HL-60 (cell line): ENCODE measurements around the gene VEGFB.

Experiments used
- DNase-seq, 2 experiments: peaks; one replicate each; pipeline ENCODE4 v3.0.0-alpha.2; 2010 to 2020; ENCODE audit warnings: low read depth in 1 of 2, low spot score in 1 of 2
- H3K27ac ChIP-seq: fragments of 250-450 bp; sonication (Bioruptor Pico); replicated peaks from 2 replicates; pipeline ENCODE4 v1.5.1; 2020; ENCODE audit warnings: mild to moderate bottlenecking, moderate library complexity
- H3K27me3 ChIP-seq: fragments of 250-450 bp; sonication (Bioruptor Pico); 2 replicates; pipeline ENCODE4 v1.5.1; 2021; ENCODE audit warnings: mild to moderate bottlenecking, moderate library complexity; ENCODE audit not compliant: insufficient read depth, poor library complexity, severe bottlenecking
- H3K4me3 ChIP-seq: replicated peaks from 2 replicates; pipeline ENCODE4 v1.5.1; 2011; ENCODE audit warnings: mild to moderate bottlenecking, control low read depth, low read length; ENCODE audit not compliant: insufficient read depth
- GABPA ChIP-seq: IDR thresholded peaks from 2 replicates; pipeline ENCODE4 v1.6.1; 2012; ENCODE audit warnings: low read depth
- POLR2AphosphoS5 ChIP-seq: IDR thresholded peaks from 2 replicates; pipeline ENCODE4 v1.6.1; 2012; ENCODE audit warnings: low read depth
- SPI1 ChIP-seq: IDR thresholded peaks from 2 replicates; pipeline ENCODE4 v1.6.1; 2012; ENCODE audit warnings: low read depth, mild to moderate bottlenecking, borderline replicate concordance
- TF ChIP-seq, protein P1 (sequence below): IDR thresholded peaks from 2 replicates; pipeline ENCODE4 v1.6.1; 2012; ENCODE audit warnings: low read depth; ENCODE audit not compliant: insufficient replicate concordance
- TF ChIP-seq, protein P2 (sequence below): IDR thresholded peaks from one replicate; pipeline ENCODE4 v1.5.1; 2011; ENCODE audit warnings: low read length, control low read depth, inconsistent platforms; ENCODE audit not compliant: insufficient read depth

The VEGFB gene

DNA sequence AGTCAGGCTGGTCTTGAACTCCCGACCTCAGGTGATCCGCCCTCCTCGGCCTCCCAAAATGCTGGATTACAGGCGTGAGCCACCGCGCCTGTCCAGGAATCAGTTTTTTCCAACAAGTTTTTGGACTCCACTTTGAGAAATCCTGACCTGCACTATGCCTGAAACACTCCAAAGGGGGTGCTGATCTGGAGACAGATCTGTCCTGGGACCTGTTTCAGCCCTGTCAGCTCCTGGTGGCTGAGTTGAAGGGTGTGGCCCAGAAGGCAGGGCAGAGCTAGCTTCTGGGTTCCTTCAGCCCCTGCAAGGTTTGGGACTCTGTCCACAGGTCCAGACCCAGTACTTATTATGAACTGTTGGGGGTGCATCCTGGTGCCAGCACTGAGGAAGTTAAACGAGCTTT lies 2.8 kb upstream of the VEGFB start:
- Histone ChIP-seq H3K27me3 (no peaks in the 10 kb centered on the region), H3K27ac (no peak overlapping the region), H3K4me3 (no peak overlapping the region; the same call in 1 of the 2 replicates)
- TF ChIP-seq, protein P1, sequence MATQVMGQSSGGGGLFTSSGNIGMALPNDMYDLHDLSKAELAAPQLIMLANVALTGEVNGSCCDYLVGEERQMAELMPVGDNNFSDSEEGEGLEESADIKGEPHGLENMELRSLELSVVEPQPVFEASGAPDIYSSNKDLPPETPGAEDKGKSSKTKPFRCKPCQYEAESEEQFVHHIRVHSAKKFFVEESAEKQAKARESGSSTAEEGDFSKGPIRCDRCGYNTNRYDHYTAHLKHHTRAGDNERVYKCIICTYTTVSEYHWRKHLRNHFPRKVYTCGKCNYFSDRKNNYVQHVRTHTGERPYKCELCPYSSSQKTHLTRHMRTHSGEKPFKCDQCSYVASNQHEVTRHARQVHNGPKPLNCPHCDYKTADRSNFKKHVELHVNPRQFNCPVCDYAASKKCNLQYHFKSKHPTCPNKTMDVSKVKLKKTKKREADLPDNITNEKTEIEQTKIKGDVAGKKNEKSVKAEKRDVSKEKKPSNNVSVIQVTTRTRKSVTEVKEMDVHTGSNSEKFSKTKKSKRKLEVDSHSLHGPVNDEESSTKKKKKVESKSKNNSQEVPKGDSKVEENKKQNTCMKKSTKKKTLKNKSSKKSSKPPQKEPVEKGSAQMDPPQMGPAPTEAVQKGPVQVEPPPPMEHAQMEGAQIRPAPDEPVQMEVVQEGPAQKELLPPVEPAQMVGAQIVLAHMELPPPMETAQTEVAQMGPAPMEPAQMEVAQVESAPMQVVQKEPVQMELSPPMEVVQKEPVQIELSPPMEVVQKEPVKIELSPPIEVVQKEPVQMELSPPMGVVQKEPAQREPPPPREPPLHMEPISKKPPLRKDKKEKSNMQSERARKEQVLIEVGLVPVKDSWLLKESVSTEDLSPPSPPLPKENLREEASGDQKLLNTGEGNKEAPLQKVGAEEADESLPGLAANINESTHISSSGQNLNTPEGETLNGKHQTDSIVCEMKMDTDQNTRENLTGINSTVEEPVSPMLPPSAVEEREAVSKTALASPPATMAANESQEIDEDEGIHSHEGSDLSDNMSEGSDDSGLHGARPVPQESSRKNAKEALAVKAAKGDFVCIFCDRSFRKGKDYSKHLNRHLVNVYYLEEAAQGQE, result no peak
- no peak for TF ChIP-seq SPI1
- no peak for TF ChIP-seq POLR2AphosphoS5
- TF ChIP-seq, protein P2, sequence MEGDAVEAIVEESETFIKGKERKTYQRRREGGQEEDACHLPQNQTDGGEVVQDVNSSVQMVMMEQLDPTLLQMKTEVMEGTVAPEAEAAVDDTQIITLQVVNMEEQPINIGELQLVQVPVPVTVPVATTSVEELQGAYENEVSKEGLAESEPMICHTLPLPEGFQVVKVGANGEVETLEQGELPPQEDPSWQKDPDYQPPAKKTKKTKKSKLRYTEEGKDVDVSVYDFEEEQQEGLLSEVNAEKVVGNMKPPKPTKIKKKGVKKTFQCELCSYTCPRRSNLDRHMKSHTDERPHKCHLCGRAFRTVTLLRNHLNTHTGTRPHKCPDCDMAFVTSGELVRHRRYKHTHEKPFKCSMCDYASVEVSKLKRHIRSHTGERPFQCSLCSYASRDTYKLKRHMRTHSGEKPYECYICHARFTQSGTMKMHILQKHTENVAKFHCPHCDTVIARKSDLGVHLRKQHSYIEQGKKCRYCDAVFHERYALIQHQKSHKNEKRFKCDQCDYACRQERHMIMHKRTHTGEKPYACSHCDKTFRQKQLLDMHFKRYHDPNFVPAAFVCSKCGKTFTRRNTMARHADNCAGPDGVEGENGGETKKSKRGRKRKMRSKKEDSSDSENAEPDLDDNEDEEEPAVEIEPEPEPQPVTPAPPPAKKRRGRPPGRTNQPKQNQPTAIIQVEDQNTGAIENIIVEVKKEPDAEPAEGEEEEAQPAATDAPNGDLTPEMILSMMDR, result no peak
- TF ChIP-seq GABPA, result no peak
- DNase-seq, result no peak

DNA sequence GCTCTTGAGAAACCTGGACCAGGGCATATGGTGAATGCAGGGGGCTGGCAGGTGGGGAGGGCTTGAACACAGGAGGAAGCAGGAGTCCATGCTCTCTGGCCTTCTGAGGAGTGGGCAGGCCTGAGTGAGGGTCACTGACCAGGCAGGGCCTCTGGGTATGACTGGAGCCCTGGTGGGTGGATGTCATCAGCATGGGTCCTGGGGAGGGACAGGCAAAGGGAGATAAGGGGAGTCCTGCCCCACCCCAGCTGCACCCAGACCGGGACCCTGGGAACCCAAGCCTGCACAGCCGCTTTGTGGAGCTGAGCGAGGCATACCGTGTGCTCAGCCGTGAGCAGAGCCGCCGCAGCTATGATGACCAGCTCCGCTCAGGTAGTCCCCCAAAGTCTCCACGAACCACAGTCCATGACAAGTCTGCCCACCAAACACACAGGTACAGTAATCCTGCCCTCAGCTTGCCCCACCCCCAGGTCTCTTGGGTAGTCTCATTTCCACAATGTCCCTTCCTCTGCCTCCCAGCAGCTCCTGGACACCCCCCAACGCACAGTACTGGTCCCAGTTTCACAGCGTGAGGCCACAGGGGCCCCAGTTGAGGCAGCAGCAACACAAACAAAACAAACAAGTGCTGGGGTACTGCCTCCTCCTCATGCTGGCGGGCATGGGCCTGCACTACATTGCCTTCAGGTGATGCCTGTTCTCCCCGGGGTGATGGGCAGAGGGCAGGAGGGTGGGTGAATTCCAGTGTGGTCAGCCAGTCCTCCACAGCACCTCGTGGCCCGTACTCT lies 2.0 kb upstream of the VEGFB start:
- no peak for DNase-seq
- TF ChIP-seq POLR2AphosphoS5 (no peak), SPI1 (no peak), GABPA (no peak)
- TF ChIP-seq, protein P2, result no peak
- TF ChIP-seq, protein P1, result no peak
- Histone ChIP-seq H3K27me3 (no peaks in the 10 kb centered on the region), H3K27ac (no peak overlapping the region), H3K4me3 (no peak overlapping the region)

DNA sequence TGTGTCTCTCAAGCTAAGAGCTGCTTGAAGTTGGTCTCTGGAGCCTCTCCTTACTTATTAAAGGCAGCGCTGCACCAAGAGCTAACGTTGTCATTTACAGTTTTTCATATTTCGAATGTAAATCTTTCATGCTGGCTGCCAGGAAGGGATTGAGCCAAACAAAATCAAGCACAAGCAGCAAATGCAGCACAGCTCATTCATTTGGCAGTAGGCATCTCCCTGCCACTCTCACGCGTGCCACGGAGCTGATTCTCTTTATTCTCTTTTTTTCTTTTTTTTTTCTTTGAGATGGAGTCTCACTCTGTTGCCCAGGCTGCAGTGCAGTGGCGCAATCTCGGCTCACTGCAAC lies 1.4 kb upstream of the VEGFB start:
- no peak overlapping the region for H3K27ac ChIP-seq
- TF ChIP-seq POLR2AphosphoS5 (no peak), GABPA (no peak)
- no peak for DNase-seq
- no peak overlapping the region for H3K4me3 ChIP-seq
- no peaks in the 10 kb centered on the region for H3K27me3 ChIP-seq

DNA sequence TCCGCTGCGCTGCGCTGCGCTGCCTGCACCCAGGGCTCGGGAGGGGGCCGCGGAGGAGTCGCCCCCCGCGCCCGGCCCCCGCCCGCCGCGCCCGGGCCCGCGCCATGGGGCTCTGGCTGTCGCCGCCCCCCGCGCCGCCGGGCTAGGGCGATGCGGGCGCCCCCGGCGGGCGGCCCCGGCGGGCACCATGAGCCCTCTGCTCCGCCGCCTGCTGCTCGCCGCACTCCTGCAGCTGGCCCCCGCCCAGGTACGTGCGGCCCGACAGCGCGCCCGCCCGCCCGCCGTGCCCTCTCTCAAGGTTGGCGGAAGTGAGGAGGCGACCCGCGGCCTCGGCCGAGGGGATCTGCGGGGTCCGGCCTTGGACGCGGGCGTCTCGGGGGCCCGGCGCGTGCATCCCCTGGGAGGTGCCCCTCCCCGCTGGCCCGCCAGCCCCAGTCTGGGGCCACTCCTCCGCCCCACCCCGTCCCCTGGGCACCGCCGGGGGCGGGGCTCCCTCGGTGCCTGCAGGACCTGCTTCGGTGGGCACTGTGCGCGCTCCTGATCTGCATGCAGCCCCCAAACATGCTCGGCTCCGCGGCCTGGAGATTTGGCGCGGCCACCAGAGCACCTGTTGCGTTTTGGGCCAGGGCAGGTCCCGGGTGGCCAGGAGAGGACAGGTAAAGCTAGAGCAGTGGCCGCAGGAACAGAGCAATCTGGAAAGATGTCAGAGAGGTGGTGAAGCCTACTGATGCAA lies 429 bp downstream of the VEGFB start:
- no peak for DNase-seq
- no peak overlapping the region for H3K27ac ChIP-seq
- no peaks in the 10 kb centered on the region for H3K27me3 ChIP-seq

More for the DNA sequence above, 429 bp downstream of the VEGFB start:
- peak overlapping the region; percentile 53 for H3K4me3 ChIP-seq
- no peak for TF ChIP-seq POLR2AphosphoS5
- TF ChIP-seq, protein P2, result no peak
- TF ChIP-seq, protein P1, result no peak
